ENCODE data around the gene E2F2. TPM values are rescaled to one million over a fixed set of nuclear protein-coding genes. Genes with fewer than 3 reads are reported as not detected.
A peak's percentile ranks its signal among the peaks of the same experiment; 100 is the strongest.

Gene E2F2
- total and polyA plus RNA-seq, 2 of the 13 experiments (the other 11 are each of a cell fraction or from before 2014, with no cell fraction given) = 0.65 to 6.6 TPM

DNA sequence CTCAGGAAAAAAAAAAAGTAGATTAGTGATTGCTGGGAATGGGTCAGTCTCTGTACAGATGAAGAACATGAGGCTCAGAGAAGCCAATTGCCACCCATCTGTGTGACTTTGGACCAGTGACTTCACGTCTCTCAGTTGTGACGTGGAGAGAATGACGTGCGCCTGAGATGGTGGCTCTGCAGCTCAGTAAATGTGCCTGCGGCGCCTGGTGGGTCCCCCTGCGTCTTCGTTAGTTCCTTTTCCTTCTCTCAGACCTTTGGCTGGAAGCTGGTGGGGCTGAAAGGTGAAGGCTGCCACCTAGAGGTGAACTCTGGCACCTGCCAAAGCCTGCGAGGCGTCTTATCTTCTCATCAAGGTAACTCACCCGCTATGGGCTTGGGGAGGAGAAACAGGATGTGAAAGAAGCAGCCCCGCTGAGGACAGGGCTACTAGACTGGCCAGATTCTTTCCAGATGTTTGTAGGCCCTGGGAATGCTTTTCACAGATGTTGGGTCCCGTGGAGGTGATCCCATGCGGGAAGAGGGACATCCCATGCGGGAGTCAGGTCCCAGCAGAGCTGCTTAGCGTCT is 8.7 kb upstream of the E2F2 start (continued):
- TF ChIP-seq ZNF12 (CRISPR knock-in tag; IDR thresholded peaks at IDR 0.05) = no peak
- peak; percentile 78 for TF ChIP-seq CREB1 (IDR thresholded peaks at IDR 0.05)
- peak; percentile 71 for TF ChIP-seq CREB1 (CRISPR knock-in tag; IDR thresholded peaks at IDR 0.05)
- TF ChIP-seq THAP11 (CRISPR knock-in tag; IDR thresholded peaks at IDR 0.05) = peak; percentile 53
- peak; percentile 55 for TF ChIP-seq ZEB1 (IDR thresholded peaks at IDR 0.05; ENCODE audit: insufficient replicate concordance, low read depth)
- TF ChIP-seq, protein P1, sequence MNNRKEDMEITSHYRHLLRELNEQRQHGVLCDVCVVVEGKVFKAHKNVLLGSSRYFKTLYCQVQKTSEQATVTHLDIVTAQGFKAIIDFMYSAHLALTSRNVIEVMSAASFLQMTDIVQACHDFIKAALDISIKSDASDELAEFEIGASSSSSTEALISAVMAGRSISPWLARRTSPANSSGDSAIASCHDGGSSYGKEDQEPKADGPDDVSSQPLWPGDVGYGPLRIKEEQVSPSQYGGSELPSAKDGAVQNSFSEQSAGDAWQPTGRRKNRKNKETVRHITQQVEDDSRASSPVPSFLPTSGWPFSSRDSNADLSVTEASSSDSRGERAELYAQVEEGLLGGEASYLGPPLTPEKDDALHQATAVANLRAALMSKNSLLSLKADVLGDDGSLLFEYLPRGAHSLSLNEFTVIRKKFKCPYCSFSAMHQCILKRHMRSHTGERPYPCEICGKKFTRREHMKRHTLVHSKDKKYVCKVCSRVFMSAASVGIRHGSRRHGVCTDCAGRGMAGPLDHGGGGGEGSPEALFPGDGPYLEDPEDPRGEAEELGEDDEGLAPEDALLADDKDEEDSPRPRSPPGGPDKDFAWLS (CRISPR knock-in tag; IDR thresholded peaks at IDR 0.05; ENCODE audit: borderline replicate concordance) = no peak
- TF ChIP-seq, protein P2, sequence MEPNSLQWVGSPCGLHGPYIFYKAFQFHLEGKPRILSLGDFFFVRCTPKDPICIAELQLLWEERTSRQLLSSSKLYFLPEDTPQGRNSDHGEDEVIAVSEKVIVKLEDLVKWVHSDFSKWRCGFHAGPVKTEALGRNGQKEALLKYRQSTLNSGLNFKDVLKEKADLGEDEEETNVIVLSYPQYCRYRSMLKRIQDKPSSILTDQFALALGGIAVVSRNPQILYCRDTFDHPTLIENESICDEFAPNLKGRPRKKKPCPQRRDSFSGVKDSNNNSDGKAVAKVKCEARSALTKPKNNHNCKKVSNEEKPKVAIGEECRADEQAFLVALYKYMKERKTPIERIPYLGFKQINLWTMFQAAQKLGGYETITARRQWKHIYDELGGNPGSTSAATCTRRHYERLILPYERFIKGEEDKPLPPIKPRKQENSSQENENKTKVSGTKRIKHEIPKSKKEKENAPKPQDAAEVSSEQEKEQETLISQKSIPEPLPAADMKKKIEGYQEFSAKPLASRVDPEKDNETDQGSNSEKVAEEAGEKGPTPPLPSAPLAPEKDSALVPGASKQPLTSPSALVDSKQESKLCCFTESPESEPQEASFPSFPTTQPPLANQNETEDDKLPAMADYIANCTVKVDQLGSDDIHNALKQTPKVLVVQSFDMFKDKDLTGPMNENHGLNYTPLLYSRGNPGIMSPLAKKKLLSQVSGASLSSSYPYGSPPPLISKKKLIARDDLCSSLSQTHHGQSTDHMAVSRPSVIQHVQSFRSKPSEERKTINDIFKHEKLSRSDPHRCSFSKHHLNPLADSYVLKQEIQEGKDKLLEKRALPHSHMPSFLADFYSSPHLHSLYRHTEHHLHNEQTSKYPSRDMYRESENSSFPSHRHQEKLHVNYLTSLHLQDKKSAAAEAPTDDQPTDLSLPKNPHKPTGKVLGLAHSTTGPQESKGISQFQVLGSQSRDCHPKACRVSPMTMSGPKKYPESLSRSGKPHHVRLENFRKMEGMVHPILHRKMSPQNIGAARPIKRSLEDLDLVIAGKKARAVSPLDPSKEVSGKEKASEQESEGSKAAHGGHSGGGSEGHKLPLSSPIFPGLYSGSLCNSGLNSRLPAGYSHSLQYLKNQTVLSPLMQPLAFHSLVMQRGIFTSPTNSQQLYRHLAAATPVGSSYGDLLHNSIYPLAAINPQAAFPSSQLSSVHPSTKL (CRISPR knock-in tag; IDR thresholded peaks at IDR 0.05) = peak; percentile 43; the same call in 1 of the 2 replicates
- TF ChIP-seq SIX1 (CRISPR knock-in tag; IDR thresholded peaks at IDR 0.05; ENCODE audit: borderline replicate concordance) = peak; percentile 15; the same call in 1 of the 2 replicates
- no peak for TF ChIP-seq ZNF17 (CRISPR knock-in tag; IDR thresholded peaks at IDR 0.05)
- peak; percentile 88 for TF ChIP-seq SMC3 (IDR thresholded peaks at IDR 0.05; ENCODE audit: low read length)
- TF ChIP-seq, protein P3, sequence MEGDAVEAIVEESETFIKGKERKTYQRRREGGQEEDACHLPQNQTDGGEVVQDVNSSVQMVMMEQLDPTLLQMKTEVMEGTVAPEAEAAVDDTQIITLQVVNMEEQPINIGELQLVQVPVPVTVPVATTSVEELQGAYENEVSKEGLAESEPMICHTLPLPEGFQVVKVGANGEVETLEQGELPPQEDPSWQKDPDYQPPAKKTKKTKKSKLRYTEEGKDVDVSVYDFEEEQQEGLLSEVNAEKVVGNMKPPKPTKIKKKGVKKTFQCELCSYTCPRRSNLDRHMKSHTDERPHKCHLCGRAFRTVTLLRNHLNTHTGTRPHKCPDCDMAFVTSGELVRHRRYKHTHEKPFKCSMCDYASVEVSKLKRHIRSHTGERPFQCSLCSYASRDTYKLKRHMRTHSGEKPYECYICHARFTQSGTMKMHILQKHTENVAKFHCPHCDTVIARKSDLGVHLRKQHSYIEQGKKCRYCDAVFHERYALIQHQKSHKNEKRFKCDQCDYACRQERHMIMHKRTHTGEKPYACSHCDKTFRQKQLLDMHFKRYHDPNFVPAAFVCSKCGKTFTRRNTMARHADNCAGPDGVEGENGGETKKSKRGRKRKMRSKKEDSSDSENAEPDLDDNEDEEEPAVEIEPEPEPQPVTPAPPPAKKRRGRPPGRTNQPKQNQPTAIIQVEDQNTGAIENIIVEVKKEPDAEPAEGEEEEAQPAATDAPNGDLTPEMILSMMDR (CRISPR knock-in tag; IDR thresholded peaks at IDR 0.05) = peak; percentile 94
- TF ChIP-seq KAT7 (CRISPR knock-in tag; IDR thresholded peaks at IDR 0.05; ENCODE audit: borderline replicate concordance) = no peak
- TF ChIP-seq GATAD2A (CRISPR knock-in tag; IDR thresholded peaks at IDR 0.05) = peak; percentile 61
- peak; percentile 44; the same call in 1 of the 2 replicates for TF ChIP-seq ZNF598 (CRISPR knock-in tag; IDR thresholded peaks at IDR 0.05; ENCODE audit: borderline replicate concordance)
- TF ChIP-seq ZNF572 (CRISPR knock-in tag; IDR thresholded peaks at IDR 0.05) = peak; percentile 79; the same call in 1 of the 2 replicates
- 0 out of 2 replicates have a peak, but pooled peaks have one; percentile 25 for TF ChIP-seq PAXIP1 (CRISPR knock-in tag; conservative IDR thresholded peaks at IDR 0.05)
- peak; percentile 40; the same call in 1 of the 2 replicates for TF ChIP-seq YEATS2 (CRISPR knock-in tag; IDR thresholded peaks at IDR 0.05; ENCODE audit: borderline replicate concordance)
- TF ChIP-seq, protein P4, sequence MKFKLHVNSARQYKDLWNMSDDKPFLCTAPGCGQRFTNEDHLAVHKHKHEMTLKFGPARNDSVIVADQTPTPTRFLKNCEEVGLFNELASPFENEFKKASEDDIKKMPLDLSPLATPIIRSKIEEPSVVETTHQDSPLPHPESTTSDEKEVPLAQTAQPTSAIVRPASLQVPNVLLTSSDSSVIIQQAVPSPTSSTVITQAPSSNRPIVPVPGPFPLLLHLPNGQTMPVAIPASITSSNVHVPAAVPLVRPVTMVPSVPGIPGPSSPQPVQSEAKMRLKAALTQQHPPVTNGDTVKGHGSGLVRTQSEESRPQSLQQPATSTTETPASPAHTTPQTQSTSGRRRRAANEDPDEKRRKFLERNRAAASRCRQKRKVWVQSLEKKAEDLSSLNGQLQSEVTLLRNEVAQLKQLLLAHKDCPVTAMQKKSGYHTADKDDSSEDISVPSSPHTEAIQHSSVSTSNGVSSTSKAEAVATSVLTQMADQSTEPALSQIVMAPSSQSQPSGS (CRISPR knock-in tag; IDR thresholded peaks at IDR 0.05) = peak; percentile 36; the same call in 1 of the 2 replicates

Measured in HepG2 (cell line).